Suprapubic skin (tissue), 3 donors: ENCODE data around the gene TBC1D22A.

Experiments
- POLR2AphosphoS5 ChIP-seq, 3 donors: sonication (generic); formaldehyde crosslinking; IDR thresholded peaks; one replicate each; pipeline ENCODE4 v1.6.1; 2017; ENCODE audit warnings: antibody characterized with exemption in 3 of 3
- TF ChIP-seq, protein P1 (sequence below), 2 donors: fragments of 200-600 bp in 1 of 2; fragments of 450-650 bp in 1 of 2; sonication (generic) in 1 of 2; IDR thresholded peaks; one replicate each; pipeline ENCODE4 v1.5.1; 2016 to 2019; ENCODE audit warnings: antibody characterized with exemption in 2 of 2, mild to moderate bottlenecking in 1 of 2, moderate library complexity in 1 of 2

GRCh38 chr22:46753761-46754109 lies 8.7 kb upstream of the TBC1D22A start:
- TF ChIP-seq, protein P1, sequence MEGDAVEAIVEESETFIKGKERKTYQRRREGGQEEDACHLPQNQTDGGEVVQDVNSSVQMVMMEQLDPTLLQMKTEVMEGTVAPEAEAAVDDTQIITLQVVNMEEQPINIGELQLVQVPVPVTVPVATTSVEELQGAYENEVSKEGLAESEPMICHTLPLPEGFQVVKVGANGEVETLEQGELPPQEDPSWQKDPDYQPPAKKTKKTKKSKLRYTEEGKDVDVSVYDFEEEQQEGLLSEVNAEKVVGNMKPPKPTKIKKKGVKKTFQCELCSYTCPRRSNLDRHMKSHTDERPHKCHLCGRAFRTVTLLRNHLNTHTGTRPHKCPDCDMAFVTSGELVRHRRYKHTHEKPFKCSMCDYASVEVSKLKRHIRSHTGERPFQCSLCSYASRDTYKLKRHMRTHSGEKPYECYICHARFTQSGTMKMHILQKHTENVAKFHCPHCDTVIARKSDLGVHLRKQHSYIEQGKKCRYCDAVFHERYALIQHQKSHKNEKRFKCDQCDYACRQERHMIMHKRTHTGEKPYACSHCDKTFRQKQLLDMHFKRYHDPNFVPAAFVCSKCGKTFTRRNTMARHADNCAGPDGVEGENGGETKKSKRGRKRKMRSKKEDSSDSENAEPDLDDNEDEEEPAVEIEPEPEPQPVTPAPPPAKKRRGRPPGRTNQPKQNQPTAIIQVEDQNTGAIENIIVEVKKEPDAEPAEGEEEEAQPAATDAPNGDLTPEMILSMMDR (IDR thresholded peaks at IDR 0.05) = no peak
- no peak for TF ChIP-seq POLR2AphosphoS5 (IDR thresholded peaks at IDR 0.05)
